ENCODE results near the gene TMEM95. TPM values are rescaled to one million over a fixed set of nuclear protein-coding genes. Genes with fewer than 3 reads are reported as not detected.

TMEM95 gene
- total RNA-seq, 1 experiment from 2014 or later = not detected

DNA sequence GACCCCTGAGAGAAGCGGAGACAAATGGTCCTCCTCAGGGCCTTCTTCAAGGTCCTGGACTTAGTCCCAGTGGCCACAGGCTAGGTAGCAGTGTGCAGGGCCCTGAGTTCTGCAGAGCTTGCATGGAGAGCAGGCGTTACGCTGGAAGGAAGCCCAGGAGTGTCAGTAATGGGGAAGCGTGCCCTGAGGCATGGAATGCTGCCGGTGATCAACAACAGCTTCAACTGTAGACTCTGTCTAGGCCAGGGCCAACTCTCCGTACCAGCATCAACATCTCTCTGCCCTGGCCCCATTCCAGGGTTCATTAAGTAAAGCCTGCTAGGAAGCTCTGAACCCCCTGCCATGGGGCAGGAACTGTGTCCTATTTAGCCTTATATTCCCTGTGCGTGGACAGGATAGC lies 25.4 kb downstream of the TMEM95 start:
- BruUV-seq (replicated peaks) = no TSS peak
- Histone ChIP-seq H3K27me3 (ENCODE audit: insufficient read depth, low read length) (no peaks in the 10 kb centered on the region), H3K4me3 (replicated peaks in 1 of 2; ENCODE audit: low read depth in 1 of 2, low read length in 2 of 2) (peak overlapping the region; percentile 84 to 96), H2AFZ (ENCODE audit: low read depth, low read length, poor library complexity, severe bottlenecking) (peak overlapping the region; percentile 95), H4K20me1 (ENCODE audit: insufficient read depth) (no peaks in the 10 kb centered on the region), H3K4me1 (ENCODE audit: control insufficient read depth in 1 of 2, insufficient read depth in 2 of 2, low read length in 2 of 2) (peaks cover 8 to 26% of the 10 kb centered on the region in 2 experiments; a peak in 3 of 4 replicates), H3K9me2 (ENCODE audit: insufficient read depth) (no peaks in the 10 kb centered on the region), H3K27ac (ENCODE audit: low read depth, low read length) (peak overlapping the region; percentile 53; the same call in 1 of the 2 replicates), H3K4me2 (ENCODE audit: low read length) (peak overlapping the region; percentile 87), H3K9me3 (ENCODE audit: control insufficient read depth in 1 of 2, insufficient read depth in 1 of 2, low read depth in 1 of 2, low read length in 2 of 2) (0 out of 4 replicates have a peak, but pooled peaks cover 0 to 7% of the 10 kb centered on the region in 2 experiments), H3K9ac (ENCODE audit: low read length) (peak overlapping the region; percentile 89), H3K79me2 (ENCODE audit: insufficient read depth, low read length) (peaks cover 8% of the 10 kb centered on the region; the same call in 1 of the 2 replicates), H3K36me3 (ENCODE audit: control insufficient read depth in 1 of 2, insufficient read depth in 2 of 2, low read length in 2 of 2) (peaks cover 0 to 9% of the 10 kb centered on the region in 2 experiments; a peak in 1 of 4 replicates)
- intact Hi-C loops (cut with micrococcal nuclease) = no loop called here
- POLR2A ChIA-PET = interaction anchor here (0.8 to 2.1 kb wide), 5 partner anchors 14 to 307 kb away, joined by 3 to 6 read pairs (median 3); partner anchors contain the start of genes PLSCR3, TMEM256 and TP53
- RAD21 ChIA-PET (ENCODE audit: low non-redundant PET in 1 of 2, low total read pairs in 2 of 2, uncharacterized antibody in 2 of 2, unreplicated experiment in 2 of 2) = no interaction called here
- DNase-seq (ENCODE audit: low read depth, low spot score) (no peak), ATAC-seq (0 out of 2 replicates have a peak, but pooled peaks have one; percentile 1)
- CTCF ChIA-PET = interaction anchor here (1.0 to 1.9 kb wide), 5 partner anchors 14 to 180 kb away, joined by 3 to 5 read pairs (median 4); partner anchors contain the start of genes PLSCR3 and TMEM256
- TF ChIP-seq CEBPB (IDR thresholded peaks at IDR 0.05; ENCODE audit: low read depth) (no peak), EZH2 (IDR thresholded peaks at IDR 0.05) (no peak), TCF7L2 (IDR thresholded peaks at IDR 0.05; ENCODE audit: borderline replicate concordance, extremely low read depth, insufficient read depth, insufficient read length) (no peak), ZNF274 (IDR thresholded peaks at IDR 0.05; ENCODE audit: low read depth, low read length) (no peak), SIN3A (IDR thresholded peaks at IDR 0.05; ENCODE audit: low read depth) (no peak), ELF1 (IDR thresholded peaks at IDR 0.05; ENCODE audit: borderline replicate concordance, low read depth) (no peak), SRF (IDR thresholded peaks at IDR 0.05; ENCODE audit: low read depth) (no peak), SP1 (IDR thresholded peaks at IDR 0.05; ENCODE audit: low read depth) (no peak), FOSL1 (IDR thresholded peaks at IDR 0.05; ENCODE audit: low read depth) (no peak), RAD21 (IDR thresholded peaks at IDR 0.05; ENCODE audit: low read depth) (no peak), ZFX (IDR thresholded peaks at IDR 0.05) (no peak)
- TF ChIP-seq, protein P1, sequence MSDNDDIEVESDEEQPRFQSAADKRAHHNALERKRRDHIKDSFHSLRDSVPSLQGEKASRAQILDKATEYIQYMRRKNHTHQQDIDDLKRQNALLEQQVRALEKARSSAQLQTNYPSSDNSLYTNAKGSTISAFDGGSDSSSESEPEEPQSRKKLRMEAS (IDR thresholded peaks at IDR 0.05) = no peak
- TF ChIP-seq, protein P2, sequence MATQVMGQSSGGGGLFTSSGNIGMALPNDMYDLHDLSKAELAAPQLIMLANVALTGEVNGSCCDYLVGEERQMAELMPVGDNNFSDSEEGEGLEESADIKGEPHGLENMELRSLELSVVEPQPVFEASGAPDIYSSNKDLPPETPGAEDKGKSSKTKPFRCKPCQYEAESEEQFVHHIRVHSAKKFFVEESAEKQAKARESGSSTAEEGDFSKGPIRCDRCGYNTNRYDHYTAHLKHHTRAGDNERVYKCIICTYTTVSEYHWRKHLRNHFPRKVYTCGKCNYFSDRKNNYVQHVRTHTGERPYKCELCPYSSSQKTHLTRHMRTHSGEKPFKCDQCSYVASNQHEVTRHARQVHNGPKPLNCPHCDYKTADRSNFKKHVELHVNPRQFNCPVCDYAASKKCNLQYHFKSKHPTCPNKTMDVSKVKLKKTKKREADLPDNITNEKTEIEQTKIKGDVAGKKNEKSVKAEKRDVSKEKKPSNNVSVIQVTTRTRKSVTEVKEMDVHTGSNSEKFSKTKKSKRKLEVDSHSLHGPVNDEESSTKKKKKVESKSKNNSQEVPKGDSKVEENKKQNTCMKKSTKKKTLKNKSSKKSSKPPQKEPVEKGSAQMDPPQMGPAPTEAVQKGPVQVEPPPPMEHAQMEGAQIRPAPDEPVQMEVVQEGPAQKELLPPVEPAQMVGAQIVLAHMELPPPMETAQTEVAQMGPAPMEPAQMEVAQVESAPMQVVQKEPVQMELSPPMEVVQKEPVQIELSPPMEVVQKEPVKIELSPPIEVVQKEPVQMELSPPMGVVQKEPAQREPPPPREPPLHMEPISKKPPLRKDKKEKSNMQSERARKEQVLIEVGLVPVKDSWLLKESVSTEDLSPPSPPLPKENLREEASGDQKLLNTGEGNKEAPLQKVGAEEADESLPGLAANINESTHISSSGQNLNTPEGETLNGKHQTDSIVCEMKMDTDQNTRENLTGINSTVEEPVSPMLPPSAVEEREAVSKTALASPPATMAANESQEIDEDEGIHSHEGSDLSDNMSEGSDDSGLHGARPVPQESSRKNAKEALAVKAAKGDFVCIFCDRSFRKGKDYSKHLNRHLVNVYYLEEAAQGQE (IDR thresholded peaks at IDR 0.05; ENCODE audit: low read depth) = no peak
- TF ChIP-seq, protein P3, sequence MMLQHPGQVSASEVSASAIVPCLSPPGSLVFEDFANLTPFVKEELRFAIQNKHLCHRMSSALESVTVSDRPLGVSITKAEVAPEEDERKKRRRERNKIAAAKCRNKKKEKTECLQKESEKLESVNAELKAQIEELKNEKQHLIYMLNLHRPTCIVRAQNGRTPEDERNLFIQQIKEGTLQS (IDR thresholded peaks at IDR 0.05) = no peak
- TF ChIP-seq, protein P4, sequence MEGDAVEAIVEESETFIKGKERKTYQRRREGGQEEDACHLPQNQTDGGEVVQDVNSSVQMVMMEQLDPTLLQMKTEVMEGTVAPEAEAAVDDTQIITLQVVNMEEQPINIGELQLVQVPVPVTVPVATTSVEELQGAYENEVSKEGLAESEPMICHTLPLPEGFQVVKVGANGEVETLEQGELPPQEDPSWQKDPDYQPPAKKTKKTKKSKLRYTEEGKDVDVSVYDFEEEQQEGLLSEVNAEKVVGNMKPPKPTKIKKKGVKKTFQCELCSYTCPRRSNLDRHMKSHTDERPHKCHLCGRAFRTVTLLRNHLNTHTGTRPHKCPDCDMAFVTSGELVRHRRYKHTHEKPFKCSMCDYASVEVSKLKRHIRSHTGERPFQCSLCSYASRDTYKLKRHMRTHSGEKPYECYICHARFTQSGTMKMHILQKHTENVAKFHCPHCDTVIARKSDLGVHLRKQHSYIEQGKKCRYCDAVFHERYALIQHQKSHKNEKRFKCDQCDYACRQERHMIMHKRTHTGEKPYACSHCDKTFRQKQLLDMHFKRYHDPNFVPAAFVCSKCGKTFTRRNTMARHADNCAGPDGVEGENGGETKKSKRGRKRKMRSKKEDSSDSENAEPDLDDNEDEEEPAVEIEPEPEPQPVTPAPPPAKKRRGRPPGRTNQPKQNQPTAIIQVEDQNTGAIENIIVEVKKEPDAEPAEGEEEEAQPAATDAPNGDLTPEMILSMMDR (IDR thresholded peaks at IDR 0.05 in 2 of 3, conservative IDR thresholded peaks at IDR 0.05 in 1 of 3; ENCODE audit: borderline replicate concordance in 1 of 3, insufficient read depth in 1 of 3, low read depth in 2 of 3, low read length in 2 of 3) = no peak
